Measurements from ENCODE around the gene RCE1.
A peak's percentile ranks its signal among the peaks of the same experiment; 100 is the strongest.

RCE1 gene

DNA sequence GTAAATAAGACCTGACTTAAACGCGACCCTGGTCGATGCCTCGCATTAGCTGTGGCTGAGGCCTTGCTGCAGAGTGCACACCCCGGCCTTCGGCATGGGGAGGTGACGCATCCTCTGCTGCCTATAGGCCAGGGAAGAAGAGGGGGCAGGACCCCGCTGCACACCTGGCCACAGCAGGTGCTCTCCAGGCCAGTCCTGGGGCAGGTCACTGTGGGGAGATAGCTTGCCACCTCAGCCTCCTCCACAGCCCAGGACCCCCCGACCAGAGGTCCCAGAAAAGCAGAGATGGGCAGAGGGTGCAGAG lies 26.3 kb downstream of the RCE1 start:
- TF ChIP-seq, protein P1, sequence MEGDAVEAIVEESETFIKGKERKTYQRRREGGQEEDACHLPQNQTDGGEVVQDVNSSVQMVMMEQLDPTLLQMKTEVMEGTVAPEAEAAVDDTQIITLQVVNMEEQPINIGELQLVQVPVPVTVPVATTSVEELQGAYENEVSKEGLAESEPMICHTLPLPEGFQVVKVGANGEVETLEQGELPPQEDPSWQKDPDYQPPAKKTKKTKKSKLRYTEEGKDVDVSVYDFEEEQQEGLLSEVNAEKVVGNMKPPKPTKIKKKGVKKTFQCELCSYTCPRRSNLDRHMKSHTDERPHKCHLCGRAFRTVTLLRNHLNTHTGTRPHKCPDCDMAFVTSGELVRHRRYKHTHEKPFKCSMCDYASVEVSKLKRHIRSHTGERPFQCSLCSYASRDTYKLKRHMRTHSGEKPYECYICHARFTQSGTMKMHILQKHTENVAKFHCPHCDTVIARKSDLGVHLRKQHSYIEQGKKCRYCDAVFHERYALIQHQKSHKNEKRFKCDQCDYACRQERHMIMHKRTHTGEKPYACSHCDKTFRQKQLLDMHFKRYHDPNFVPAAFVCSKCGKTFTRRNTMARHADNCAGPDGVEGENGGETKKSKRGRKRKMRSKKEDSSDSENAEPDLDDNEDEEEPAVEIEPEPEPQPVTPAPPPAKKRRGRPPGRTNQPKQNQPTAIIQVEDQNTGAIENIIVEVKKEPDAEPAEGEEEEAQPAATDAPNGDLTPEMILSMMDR (IDR thresholded peaks at IDR 0.05): no peak
- Mint-ChIP-seq H3K4me3 (no peak overlapping the region), H3K27ac (peak overlapping the region; percentile 38), H3K36me3 (ENCODE audit: low read depth) (peaks cover 4% of the 10 kb centered on the region), H3K9me3 (no peaks in the 10 kb centered on the region), H3K4me1 (peaks cover 14% of the 10 kb centered on the region), H3K27me3 (ENCODE audit: low read depth, poor library complexity) (no peaks in the 10 kb centered on the region)
- no peak for DNase-seq

DNA sequence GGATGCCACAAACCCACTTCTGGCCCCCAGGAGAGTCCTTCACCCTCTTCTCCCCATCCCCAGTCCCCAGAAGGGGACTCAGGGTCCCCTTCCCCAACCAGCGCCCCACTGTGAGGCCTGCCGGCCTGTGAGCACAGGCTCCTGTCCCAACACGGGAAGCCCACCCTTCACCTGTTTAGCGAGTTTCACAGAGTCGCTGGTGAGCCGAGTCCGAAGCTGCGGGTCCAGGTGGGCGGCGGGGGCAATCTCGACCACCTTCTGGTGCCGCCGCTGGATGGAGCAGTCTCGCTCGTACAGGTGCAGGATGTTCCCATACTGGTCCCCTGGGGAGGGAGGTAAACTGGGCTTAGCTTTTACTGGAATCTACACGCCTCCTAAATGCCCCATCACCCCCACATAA lies 26.9 kb downstream of the RCE1 start:
- no peaks in the 10 kb centered on the region for H3K9me3 Mint-ChIP-seq
- TF ChIP-seq, protein P1 (IDR thresholded peaks at IDR 0.05): no peak
- H3K27ac Mint-ChIP-seq: no peak overlapping the region
- peaks cover 4% of the 10 kb centered on the region for H3K36me3 Mint-ChIP-seq (ENCODE audit: low read depth)
- no peak for DNase-seq
- H3K4me3 Mint-ChIP-seq: no peak overlapping the region
- H3K4me1 Mint-ChIP-seq: peaks cover 20% of the 10 kb centered on the region
- no peaks in the 10 kb centered on the region for H3K27me3 Mint-ChIP-seq (ENCODE audit: low read depth, poor library complexity)

DNA sequence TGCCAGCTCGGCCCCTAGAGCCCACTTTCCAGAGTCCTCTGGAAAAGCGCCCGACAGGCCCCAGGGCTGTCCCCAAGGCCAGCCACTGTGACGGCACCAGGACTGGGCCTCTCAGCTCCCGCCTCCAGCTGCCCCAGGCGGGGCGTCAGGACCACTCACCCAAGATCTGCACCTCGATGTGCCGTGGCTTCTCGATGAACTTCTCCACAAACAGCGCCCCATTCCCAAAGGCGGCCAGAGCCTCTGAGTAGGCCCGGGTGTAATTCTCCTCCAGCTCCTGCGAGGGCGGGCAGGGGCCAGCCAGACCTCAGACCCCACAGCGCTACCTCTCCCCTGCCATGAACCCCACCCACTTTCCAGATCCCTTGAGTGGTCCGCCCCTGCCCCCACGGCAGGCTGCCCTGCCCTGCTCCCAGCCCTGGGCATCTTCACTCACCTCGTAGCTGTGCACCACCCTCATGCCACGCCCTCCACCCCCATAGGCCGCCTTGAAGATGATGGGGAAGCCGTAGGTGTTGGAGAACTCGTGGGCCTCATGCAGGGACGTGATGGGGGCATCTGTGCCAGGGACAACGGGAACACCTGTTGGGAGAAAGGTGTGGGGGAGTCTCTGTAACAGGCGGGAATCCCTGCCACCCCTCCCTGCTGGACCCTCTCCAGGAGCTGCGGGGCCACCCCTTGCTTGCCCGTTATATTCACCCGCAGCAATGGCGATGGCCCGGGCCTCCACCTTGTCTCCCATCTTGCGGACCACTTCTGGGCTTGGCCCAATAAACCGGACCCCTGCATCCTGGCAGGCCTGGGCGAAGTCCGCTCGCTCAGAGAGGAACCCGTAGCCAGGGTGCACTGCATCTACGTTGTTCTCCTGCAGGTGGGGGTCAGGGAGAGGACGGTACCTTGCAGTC lies 27.6 kb downstream of the RCE1 start:
- no peaks in the 10 kb centered on the region for H3K27me3 Mint-ChIP-seq (ENCODE audit: low read depth, poor library complexity)
- TF ChIP-seq, protein P1 (IDR thresholded peaks at IDR 0.05): no peak
- no peak overlapping the region for H3K27ac Mint-ChIP-seq
- peaks cover 4% of the 10 kb centered on the region for H3K36me3 Mint-ChIP-seq (ENCODE audit: low read depth)
- H3K4me1 Mint-ChIP-seq: peaks cover 27% of the 10 kb centered on the region
- no peak for DNase-seq
- no peak overlapping the region for H3K4me3 Mint-ChIP-seq
- H3K9me3 Mint-ChIP-seq: no peaks in the 10 kb centered on the region

DNA sequence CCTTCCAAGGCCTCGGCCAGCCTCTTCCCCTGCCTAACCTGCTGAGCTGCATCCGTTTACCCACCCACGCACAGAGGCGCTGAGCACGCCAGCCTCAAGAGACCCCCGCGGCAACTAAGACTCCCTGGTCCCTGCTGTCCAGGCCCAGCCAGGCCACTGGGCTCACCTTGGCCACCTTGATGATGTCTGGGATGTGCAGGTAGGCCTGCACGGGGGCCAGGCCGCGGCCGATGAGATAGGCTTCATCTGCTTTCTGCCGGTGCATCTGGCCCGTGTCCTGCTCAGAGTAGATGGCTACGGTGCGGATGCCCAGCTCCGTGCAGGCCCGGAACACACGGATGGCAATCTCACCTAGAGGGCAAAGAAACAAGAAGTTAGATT lies 28.3 kb downstream of the RCE1 start:
- H3K27ac Mint-ChIP-seq: no peak overlapping the region
- peaks cover 4% of the 10 kb centered on the region for H3K36me3 Mint-ChIP-seq (ENCODE audit: low read depth)
- DNase-seq: no peak
- TF ChIP-seq, protein P1 (IDR thresholded peaks at IDR 0.05): no peak
- H3K4me1 Mint-ChIP-seq: peaks cover 33% of the 10 kb centered on the region
- no peaks in the 10 kb centered on the region for H3K27me3 Mint-ChIP-seq (ENCODE audit: low read depth, poor library complexity)
- H3K4me3 Mint-ChIP-seq: no peak overlapping the region
- no peaks in the 10 kb centered on the region for H3K9me3 Mint-ChIP-seq

DNA sequence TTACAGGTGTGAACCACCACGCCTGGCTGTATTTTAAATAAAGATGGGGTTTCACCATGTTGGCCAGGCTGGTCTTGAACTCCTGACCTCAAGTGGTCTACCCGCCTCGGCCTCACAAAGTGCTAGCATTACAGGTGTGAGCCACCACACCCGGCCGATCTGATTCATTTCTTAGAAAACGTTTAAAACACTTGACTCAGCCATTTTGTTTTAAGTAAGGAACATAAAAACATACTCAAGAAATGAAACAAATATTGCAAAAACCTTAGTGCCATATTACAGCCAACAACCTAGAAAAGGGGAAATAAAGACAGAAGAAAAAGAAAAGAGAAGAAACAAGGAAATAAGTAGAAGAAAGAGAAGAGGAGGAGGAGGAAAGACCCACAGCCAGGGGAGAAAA lies 31.0 kb downstream of the RCE1 start:
- Mint-ChIP-seq H3K9me3 (no peaks in the 10 kb centered on the region), H3K27me3 (ENCODE audit: low read depth, poor library complexity) (no peaks in the 10 kb centered on the region), H3K4me1 (peaks cover 54% of the 10 kb centered on the region), H3K4me3 (no peak overlapping the region), H3K27ac (peak overlapping the region; percentile 70), H3K36me3 (ENCODE audit: low read depth) (no peaks in the 10 kb centered on the region)
- TF ChIP-seq, protein P1 (IDR thresholded peaks at IDR 0.05): no peak
- DNase-seq: no peak

DNA sequence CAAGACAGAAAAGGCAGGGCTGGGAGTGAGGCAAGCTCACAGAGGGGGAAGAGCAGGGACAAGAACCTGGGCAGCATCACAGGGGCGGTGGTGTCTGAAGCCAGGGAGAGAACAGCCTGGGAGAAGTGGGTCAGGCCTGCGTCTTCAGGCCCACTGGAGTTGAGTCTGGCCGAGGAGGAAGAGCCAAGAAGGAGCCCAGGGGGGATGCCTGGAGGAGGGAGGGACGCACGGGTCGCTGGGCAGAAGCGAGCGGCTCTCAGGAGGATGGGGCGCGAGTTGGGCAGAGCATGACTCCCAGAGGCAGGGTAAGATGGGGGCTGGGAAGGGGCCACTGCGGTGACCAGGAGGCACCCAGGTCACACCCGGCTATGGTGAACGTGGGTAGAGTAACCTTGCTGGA lies 32.1 kb downstream of the RCE1 start:
- H3K9me3 Mint-ChIP-seq: no peaks in the 10 kb centered on the region
- peaks cover 63% of the 10 kb centered on the region for H3K4me1 Mint-ChIP-seq
- DNase-seq: no peak
- H3K4me3 Mint-ChIP-seq: no peak overlapping the region
- H3K36me3 Mint-ChIP-seq (ENCODE audit: low read depth): no peaks in the 10 kb centered on the region
- H3K27me3 Mint-ChIP-seq (ENCODE audit: low read depth, poor library complexity): no peaks in the 10 kb centered on the region
- TF ChIP-seq, protein P1 (IDR thresholded peaks at IDR 0.05): no peak
- peak overlapping the region; percentile 70 for H3K27ac Mint-ChIP-seq
